ENCODE results near the gene BCL7B. TPM values are rescaled to one million over a fixed set of nuclear protein-coding genes. Genes with fewer than 3 reads are reported as not detected.
"Not testable (repeated sequence)": the region's sequence is repeated elsewhere in the genome, so short reads cannot be mapped to it uniquely, and the experiment has no call there.

Gene BCL7B
- total and polyA plus RNA-seq, 2 donors (not counting 3 experiments of a cell fraction or from before 2014, with no cell fraction given): 61.2 to 68.3 TPM

DNA sequence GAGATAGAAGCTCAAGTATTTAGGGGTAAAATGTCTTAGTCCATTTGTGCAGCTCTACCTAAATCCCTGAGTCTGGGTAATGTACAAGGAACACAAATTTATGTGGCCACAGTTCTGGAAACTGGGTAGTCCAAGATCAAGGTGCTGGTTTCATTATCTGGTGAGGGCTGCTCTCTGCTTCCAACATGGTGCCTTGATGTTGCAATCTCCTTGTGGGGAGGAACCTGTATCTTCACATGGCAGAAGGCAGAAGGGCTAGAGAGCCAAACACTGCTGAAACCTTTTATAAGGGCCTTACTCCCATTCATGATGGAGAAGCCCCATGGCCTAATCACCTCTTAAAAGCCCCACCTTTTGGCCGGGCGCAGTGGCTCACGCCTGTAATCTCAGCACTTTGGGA is 26.7 kb downstream of the BCL7B start:
- Histone ChIP-seq H3K27me3 (ENCODE audit: control insufficient read depth in 2 of 2, insufficient read depth in 2 of 2, low read length in 2 of 2) (no peaks in the 10 kb centered on the region), H4K20me1 (replicated peaks; ENCODE audit: control insufficient read depth, extremely low read depth, insufficient read depth, low read length) (no peaks in the 10 kb centered on the region), H3K36me3 (ENCODE audit: control insufficient read depth in 2 of 2, extremely low read depth in 1 of 2, insufficient read depth in 2 of 2, low read length in 2 of 2) (no peaks in the 10 kb centered on the region), H3K9me3 (replicated peaks; ENCODE audit: control insufficient read depth, insufficient read depth, low read length) (no peaks in the 10 kb centered on the region), H3K79me2 (ENCODE audit: control insufficient read depth, insufficient read depth, low read length) (no peaks in the 10 kb centered on the region), H3K9ac (replicated peaks; ENCODE audit: extremely low read depth, insufficient read depth, low read length) (no peak overlapping the region), H3K9me1 (replicated peaks; ENCODE audit: control insufficient read depth, extremely low read depth, insufficient read depth, low read length) (no peaks in the 10 kb centered on the region), H3K4me3 (replicated peaks in 1 of 3; ENCODE audit: insufficient read depth in 1 of 3, low read depth in 1 of 3, low read length in 3 of 3) (no peak overlapping the region), H3K27ac (ENCODE audit: insufficient read depth, low read depth, low read length) (no peak overlapping the region), H3K4me1 (ENCODE audit: control insufficient read depth, extremely low read depth, insufficient read depth, low read length) (peaks cover 13% of the 10 kb centered on the region), H3K4me2 (ENCODE audit: insufficient read depth, low read length) (no peak overlapping the region), H2AFZ (ENCODE audit: low read depth, low read length) (no peak overlapping the region)
- intact Hi-C loops (cut with micrococcal nuclease): no loop called here
- DNase-seq (ENCODE audit: low read depth, low spot score): no peak
- CTCF ChIA-PET: no interaction called here
- FAIRE-seq: no peak
- TF ChIP-seq MYC (IDR thresholded peaks at IDR 0.05; ENCODE audit: low read depth, low read length): no peak
- TF ChIP-seq, protein P1, sequence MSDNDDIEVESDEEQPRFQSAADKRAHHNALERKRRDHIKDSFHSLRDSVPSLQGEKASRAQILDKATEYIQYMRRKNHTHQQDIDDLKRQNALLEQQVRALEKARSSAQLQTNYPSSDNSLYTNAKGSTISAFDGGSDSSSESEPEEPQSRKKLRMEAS (IDR thresholded peaks at IDR 0.05; ENCODE audit: insufficient read depth, insufficient read length): no peak
- TF ChIP-seq, protein P2, sequence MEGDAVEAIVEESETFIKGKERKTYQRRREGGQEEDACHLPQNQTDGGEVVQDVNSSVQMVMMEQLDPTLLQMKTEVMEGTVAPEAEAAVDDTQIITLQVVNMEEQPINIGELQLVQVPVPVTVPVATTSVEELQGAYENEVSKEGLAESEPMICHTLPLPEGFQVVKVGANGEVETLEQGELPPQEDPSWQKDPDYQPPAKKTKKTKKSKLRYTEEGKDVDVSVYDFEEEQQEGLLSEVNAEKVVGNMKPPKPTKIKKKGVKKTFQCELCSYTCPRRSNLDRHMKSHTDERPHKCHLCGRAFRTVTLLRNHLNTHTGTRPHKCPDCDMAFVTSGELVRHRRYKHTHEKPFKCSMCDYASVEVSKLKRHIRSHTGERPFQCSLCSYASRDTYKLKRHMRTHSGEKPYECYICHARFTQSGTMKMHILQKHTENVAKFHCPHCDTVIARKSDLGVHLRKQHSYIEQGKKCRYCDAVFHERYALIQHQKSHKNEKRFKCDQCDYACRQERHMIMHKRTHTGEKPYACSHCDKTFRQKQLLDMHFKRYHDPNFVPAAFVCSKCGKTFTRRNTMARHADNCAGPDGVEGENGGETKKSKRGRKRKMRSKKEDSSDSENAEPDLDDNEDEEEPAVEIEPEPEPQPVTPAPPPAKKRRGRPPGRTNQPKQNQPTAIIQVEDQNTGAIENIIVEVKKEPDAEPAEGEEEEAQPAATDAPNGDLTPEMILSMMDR (IDR thresholded peaks at IDR 0.05; ENCODE audit: extremely low read depth in 1 of 2, insufficient read depth in 1 of 2, low read depth in 1 of 2, low read length in 2 of 2): no peak
- POLR2A ChIA-PET: no interaction called here
- dilution Hi-C loops (cut with MboI; ENCODE audit: extremely low pct_ligation_motif_present, low sequenced_read_pairs): no loop called here
- BruUV-seq (replicated peaks): no TSS peak

DNA sequence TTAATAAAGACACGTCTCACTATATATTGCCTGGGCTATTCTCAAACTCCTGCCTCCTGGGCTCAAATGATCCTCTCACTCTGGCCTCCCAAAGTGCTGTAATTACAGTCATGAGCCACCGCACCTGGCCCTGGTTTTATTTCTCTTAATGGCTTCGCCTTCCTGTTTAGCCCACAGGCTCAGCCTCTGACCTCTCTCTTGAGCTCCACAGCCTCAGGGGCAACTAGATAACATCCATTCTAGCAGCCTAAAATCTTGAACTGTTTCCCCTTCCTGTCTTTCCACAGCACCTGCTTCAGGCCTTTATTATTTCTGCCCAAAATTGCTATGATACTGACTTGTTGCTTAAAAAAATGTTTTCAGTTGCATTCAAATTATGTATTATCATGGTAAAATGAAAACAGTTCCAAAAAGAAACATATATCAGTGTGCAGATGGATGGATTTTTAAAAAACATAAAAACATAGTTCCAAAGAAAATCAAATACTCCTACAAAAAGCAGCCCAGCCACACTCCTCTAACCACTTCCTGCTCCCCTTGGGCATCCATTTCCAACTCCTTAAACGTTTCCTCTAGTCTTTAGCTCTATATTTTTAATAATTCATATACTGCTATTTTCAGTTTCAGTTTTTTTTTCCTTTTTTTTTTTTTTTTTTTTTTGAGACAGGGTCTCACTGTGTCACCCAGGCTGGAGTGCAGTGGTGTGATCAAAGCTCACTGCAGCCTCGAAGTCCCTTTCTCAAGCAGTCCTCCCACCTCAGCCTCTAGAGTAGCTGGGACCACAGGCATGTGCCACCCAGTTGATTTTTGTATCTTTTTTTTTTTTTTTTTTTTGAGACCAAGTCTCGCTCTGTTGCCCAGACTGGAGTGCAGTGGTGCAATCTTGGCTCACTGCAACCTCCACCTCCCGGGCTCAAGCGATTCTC is 30.3 kb downstream of the BCL7B start:
- no peak overlapping the region for H3K4me3 ChIP-seq (replicated peaks in 1 of 3; ENCODE audit: insufficient read depth in 1 of 3, low read depth in 1 of 3, low read length in 3 of 3)
- no peaks in the 10 kb centered on the region for H3K36me3 ChIP-seq (ENCODE audit: control insufficient read depth in 2 of 2, extremely low read depth in 1 of 2, insufficient read depth in 2 of 2, low read length in 2 of 2)
- H3K9me1 ChIP-seq (replicated peaks; ENCODE audit: control insufficient read depth, extremely low read depth, insufficient read depth, low read length): no peaks in the 10 kb centered on the region
- H3K9me3 ChIP-seq (replicated peaks; ENCODE audit: control insufficient read depth, insufficient read depth, low read length): no peaks in the 10 kb centered on the region
- FAIRE-seq: peak; percentile 79
- CTCF ChIA-PET: no interaction called here
- TF ChIP-seq GATA2 (IDR thresholded peaks at IDR 0.05; ENCODE audit: insufficient read depth, insufficient read length, low read depth, low read length): peak; percentile 30
- no peak for TF ChIP-seq POLR2A (IDR thresholded peaks at IDR 0.05; ENCODE audit: low read depth, low read length)
- POLR2A ChIA-PET: interaction anchor here (0.6 kb wide), 1 partner anchor 189 kb away, joined by 3 read pairs; no protein-coding TSS in a partner anchor
- no peaks in the 10 kb centered on the region for H4K20me1 ChIP-seq (replicated peaks; ENCODE audit: control insufficient read depth, extremely low read depth, insufficient read depth, low read length)
- H3K27me3 ChIP-seq (ENCODE audit: control insufficient read depth in 2 of 2, insufficient read depth in 2 of 2, low read length in 2 of 2): no peaks in the 10 kb centered on the region
- dilution Hi-C loops (cut with MboI; ENCODE audit: extremely low pct_ligation_motif_present, low sequenced_read_pairs): no loop called here
- H3K9ac ChIP-seq (replicated peaks; ENCODE audit: extremely low read depth, insufficient read depth, low read length): no peak overlapping the region
- H3K27ac ChIP-seq (ENCODE audit: insufficient read depth, low read depth, low read length): no peak overlapping the region
- intact Hi-C loops (cut with micrococcal nuclease): no loop called here
- no peaks in the 10 kb centered on the region for H3K79me2 ChIP-seq (ENCODE audit: control insufficient read depth, insufficient read depth, low read length)
- no peak overlapping the region for H2AFZ ChIP-seq (ENCODE audit: low read depth, low read length)
- H3K4me2 ChIP-seq (ENCODE audit: insufficient read depth, low read length): no peak overlapping the region
- no TSS peak for BruUV-seq (replicated peaks)
- peak; percentile 39 for DNase-seq (ENCODE audit: low read depth, low spot score)
- H3K4me1 ChIP-seq (ENCODE audit: control insufficient read depth, extremely low read depth, insufficient read depth, low read length): peaks cover 13% of the 10 kb centered on the region

DNA sequence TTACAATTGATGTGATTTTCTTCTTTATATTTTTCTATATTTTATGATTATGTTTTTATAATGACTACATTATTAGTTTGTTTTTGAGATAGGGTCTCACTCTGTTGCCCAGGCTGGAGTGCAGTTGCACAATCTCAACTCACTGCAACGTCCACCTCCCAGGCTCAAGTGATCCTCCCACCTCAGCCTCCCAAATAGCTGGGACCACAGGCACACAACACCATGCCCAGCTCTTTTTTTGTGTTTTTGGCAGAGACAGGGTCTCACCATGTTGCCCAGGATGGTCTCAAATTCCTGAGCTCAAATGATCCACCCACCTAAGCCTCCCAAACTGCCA is 31.4 kb downstream of the BCL7B start:
- BruUV-seq (replicated peaks); POLR2A ChIA-PET; H3K4me3 ChIP-seq (replicated peaks in 1 of 3; ENCODE audit: insufficient read depth in 1 of 3, low read depth in 1 of 3, low read length in 3 of 3); intact Hi-C loops (cut with micrococcal nuclease); H3K36me3 ChIP-seq (ENCODE audit: control insufficient read depth in 2 of 2, extremely low read depth in 1 of 2, insufficient read depth in 2 of 2, low read length in 2 of 2); H3K4me2 ChIP-seq (ENCODE audit: insufficient read depth, low read length); H3K9me3 ChIP-seq (replicated peaks; ENCODE audit: control insufficient read depth, insufficient read depth, low read length); dilution Hi-C loops (cut with MboI; ENCODE audit: extremely low pct_ligation_motif_present, low sequenced_read_pairs); CTCF ChIA-PET; H3K79me2 ChIP-seq (ENCODE audit: control insufficient read depth, insufficient read depth, low read length); H4K20me1 ChIP-seq (replicated peaks; ENCODE audit: control insufficient read depth, extremely low read depth, insufficient read depth, low read length); H3K27ac ChIP-seq (ENCODE audit: insufficient read depth, low read depth, low read length); DNase-seq (ENCODE audit: low read depth, low spot score); H3K9me1 ChIP-seq (replicated peaks; ENCODE audit: control insufficient read depth, extremely low read depth, insufficient read depth, low read length); H2AFZ ChIP-seq (ENCODE audit: low read depth, low read length); H3K27me3 ChIP-seq (ENCODE audit: control insufficient read depth in 2 of 2, insufficient read depth in 2 of 2, low read length in 2 of 2); H3K9ac ChIP-seq (replicated peaks; ENCODE audit: extremely low read depth, insufficient read depth, low read length): not testable (repeated sequence)
- H3K4me1 ChIP-seq (ENCODE audit: control insufficient read depth, extremely low read depth, insufficient read depth, low read length): peaks cover 13% of the 10 kb centered on the region
- FAIRE-seq: peak; percentile 55

Measured in endothelial cell of umbilical vein (primary cell).